Measurements from ENCODE around the gene RPL35. TPM values are rescaled to one million over a fixed set of nuclear protein-coding genes. Genes with fewer than 3 reads are reported as not detected.
"Not testable (repeated sequence)": the region's sequence is repeated elsewhere in the genome, so short reads cannot be mapped to it uniquely, and the experiment has no call there.

RPL35 gene
- total RNA-seq, 1 experiment from 2014 or later = 1,966 TPM

DNA sequence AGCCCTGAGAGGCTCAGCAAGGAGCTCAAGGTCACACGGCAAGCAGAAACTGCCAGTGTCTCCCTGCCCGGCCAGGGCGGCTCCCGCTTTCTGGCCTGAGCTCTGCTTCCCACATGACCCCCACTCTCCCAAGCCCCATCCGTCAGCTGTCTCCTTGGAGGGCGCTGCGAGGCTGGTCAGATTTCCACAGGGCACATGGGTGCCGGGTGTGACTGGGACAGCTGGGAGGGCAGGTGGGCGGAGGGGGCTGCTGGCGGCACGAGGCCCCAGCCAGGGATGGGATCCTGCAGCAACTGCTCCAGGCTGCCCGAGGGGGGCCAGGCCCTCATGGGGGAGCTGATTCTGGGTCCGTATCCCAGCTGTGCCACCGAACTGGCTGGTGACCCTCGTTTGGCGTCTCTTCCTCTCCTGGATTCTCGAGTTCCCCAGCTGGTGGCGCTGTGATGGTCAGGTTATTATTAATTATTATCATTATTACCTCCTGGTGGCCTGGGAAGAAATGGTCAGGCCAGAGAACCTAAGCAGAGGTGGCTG lies 21.4 kb downstream of the RPL35 start:
- Mint-ChIP-seq H3K4me3 (ENCODE audit: unreplicated experiment) (no peak overlapping the region), H3K9me3 (ENCODE audit: unreplicated experiment) (no peaks in the 10 kb centered on the region), H3K27ac (ENCODE audit: low read depth, unreplicated experiment) (no peak overlapping the region), H3K36me3 (ENCODE audit: insufficient read depth, unreplicated experiment) (no peaks in the 10 kb centered on the region), H3K27me3 (ENCODE audit: insufficient read depth, unreplicated experiment) (no peaks in the 10 kb centered on the region), H3K4me1 (ENCODE audit: insufficient read depth, unreplicated experiment) (peaks cover 5% of the 10 kb centered on the region)
- BruUV-seq (replicated peaks) = no TSS peak
- no peak for DNase-seq (ENCODE audit: unreplicated experiment)
- ChIA-PET POLR2A (interaction anchor here (2.1 kb wide), 1 partner anchor 22 kb away, joined by 6 read pairs; no protein-coding TSS in a partner anchor), CTCF (interaction anchor here (0.6 to 29.4 kb wide), 10 partner anchors 13 to 408 kb away, joined by 3 to 927 read pairs (median 4); partner anchors contain the start of genes NR6A1, OLFML2A and WDR38)
- intact Hi-C loops (cut with micrococcal nuclease) = no loop called here
- TF ChIP-seq, protein P1, sequence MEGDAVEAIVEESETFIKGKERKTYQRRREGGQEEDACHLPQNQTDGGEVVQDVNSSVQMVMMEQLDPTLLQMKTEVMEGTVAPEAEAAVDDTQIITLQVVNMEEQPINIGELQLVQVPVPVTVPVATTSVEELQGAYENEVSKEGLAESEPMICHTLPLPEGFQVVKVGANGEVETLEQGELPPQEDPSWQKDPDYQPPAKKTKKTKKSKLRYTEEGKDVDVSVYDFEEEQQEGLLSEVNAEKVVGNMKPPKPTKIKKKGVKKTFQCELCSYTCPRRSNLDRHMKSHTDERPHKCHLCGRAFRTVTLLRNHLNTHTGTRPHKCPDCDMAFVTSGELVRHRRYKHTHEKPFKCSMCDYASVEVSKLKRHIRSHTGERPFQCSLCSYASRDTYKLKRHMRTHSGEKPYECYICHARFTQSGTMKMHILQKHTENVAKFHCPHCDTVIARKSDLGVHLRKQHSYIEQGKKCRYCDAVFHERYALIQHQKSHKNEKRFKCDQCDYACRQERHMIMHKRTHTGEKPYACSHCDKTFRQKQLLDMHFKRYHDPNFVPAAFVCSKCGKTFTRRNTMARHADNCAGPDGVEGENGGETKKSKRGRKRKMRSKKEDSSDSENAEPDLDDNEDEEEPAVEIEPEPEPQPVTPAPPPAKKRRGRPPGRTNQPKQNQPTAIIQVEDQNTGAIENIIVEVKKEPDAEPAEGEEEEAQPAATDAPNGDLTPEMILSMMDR (IDR thresholded peaks at IDR 0.05; ENCODE audit: unreplicated experiment) = peak; percentile 28

DNA sequence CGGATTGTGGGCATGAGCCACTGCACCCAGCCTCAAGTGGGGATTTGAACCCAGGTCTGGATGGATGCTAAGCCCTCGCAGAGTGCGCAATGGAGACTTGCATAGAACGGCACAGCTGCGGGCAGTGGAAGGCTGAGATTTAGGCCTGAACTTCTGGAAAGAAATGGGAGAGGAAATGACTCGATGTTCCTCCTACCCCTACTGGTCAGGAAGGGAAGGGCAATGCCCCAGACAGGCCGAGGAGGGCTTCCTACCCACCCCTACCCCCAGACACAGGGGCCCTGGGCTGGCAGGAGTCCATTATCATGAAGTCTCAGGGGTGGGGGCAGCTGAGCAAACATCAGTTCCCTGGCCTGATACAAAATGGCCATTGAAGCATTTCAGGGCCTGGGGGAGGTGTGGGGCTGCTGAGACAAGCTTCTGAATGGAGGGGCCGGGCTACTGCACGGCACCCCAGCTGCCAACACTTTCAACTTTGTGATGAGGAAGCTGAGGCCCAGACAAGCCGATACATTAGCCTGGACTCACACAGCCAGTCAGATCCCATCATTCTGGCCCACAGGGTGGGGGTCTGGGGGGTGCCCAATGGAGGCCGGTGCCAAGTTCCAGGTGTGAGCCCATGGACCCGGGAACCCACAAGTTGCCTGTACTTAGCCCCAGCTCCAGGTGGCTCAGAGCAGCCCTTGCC lies 22.0 kb downstream of the RPL35 start:
- Mint-ChIP-seq H3K27me3 (ENCODE audit: insufficient read depth, unreplicated experiment) (no peaks in the 10 kb centered on the region), H3K27ac (ENCODE audit: low read depth, unreplicated experiment) (no peak overlapping the region), H3K9me3 (ENCODE audit: unreplicated experiment) (no peaks in the 10 kb centered on the region), H3K4me1 (ENCODE audit: insufficient read depth, unreplicated experiment) (peaks cover 11% of the 10 kb centered on the region), H3K36me3 (ENCODE audit: insufficient read depth, unreplicated experiment) (no peaks in the 10 kb centered on the region), H3K4me3 (ENCODE audit: unreplicated experiment) (no peak overlapping the region)
- intact Hi-C loops (cut with micrococcal nuclease) = loop anchor here (5.0 kb wide), 1 partner anchor 67 kb away; the partner anchor contains the start of gene NR6A1
- CTCF ChIA-PET = interaction anchor here (0.6 to 29.4 kb wide), 10 partner anchors 9 to 407 kb away, joined by 3 to 927 read pairs (median 4); partner anchors contain the start of genes NR6A1, OLFML2A and WDR38
- POLR2A ChIA-PET = interaction anchor here (2.1 kb wide), 1 partner anchor 21 kb away, joined by 6 read pairs; no protein-coding TSS in a partner anchor
- no peak for DNase-seq (ENCODE audit: unreplicated experiment)
- TF ChIP-seq, protein P1 (IDR thresholded peaks at IDR 0.05; ENCODE audit: unreplicated experiment) = peak; percentile 27
- BruUV-seq (replicated peaks) = no TSS peak

DNA sequence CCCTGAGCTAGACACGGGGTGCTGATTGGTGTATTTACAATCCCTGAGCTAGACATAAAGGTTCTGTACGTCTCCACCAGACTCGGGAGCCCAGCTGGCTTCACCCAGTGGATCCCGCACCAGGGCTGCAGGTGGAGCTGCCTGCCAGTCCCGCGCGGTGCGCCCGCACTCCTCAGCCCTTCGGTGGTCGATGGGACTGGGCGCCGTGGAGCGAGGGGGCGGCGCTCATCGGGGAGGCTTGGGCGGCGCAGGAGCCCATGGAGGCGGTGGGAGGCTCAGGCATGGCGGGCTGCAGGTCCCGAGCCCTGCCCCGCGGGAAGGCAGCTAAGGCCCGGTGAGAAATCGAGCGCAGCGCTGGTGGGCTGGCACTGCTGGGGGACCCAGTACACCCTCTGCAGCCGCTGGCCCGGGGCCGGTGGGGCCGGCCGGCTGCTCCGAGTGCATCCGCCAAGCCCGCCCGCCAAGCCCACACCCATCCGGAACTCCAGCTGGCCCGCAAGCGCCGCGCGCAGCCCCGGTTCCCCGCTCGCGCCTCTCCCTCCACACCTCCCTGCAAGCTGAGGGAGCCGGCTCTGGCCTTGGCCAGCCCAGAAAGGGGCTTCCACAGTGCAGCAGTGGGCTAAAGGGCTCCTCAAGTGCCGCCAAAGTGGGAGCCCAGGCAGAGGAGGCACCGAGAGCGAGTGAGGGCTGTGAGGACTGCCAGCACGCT lies 23.0 kb downstream of the RPL35 start:
- H3K27me3 Mint-ChIP-seq (ENCODE audit: insufficient read depth, unreplicated experiment); H3K4me3 Mint-ChIP-seq (ENCODE audit: unreplicated experiment); H3K27ac Mint-ChIP-seq (ENCODE audit: low read depth, unreplicated experiment); DNase-seq (ENCODE audit: unreplicated experiment); H3K36me3 Mint-ChIP-seq (ENCODE audit: insufficient read depth, unreplicated experiment); H3K9me3 Mint-ChIP-seq (ENCODE audit: unreplicated experiment); BruUV-seq (replicated peaks): not testable (repeated sequence)
- ChIA-PET POLR2A (interaction anchor here (1.2 to 2.1 kb wide), 2 partner anchors 15 to 20 kb away, joined by 3 to 6 read pairs; partner anchors contain the start of gene WDR38), CTCF (interaction anchor here (0.6 to 29.4 kb wide), 8 partner anchors 10 to 64 kb away, joined by 3 to 927 read pairs (median 4); partner anchors contain the start of genes NR6A1, OLFML2A and WDR38)
- peaks cover 18% of the 10 kb centered on the region for H3K4me1 Mint-ChIP-seq (ENCODE audit: insufficient read depth, unreplicated experiment)
- intact Hi-C loops (cut with micrococcal nuclease) = loop anchor here (5.0 kb wide), 1 partner anchor 66 kb away; the partner anchor contains the start of gene NR6A1

DNA sequence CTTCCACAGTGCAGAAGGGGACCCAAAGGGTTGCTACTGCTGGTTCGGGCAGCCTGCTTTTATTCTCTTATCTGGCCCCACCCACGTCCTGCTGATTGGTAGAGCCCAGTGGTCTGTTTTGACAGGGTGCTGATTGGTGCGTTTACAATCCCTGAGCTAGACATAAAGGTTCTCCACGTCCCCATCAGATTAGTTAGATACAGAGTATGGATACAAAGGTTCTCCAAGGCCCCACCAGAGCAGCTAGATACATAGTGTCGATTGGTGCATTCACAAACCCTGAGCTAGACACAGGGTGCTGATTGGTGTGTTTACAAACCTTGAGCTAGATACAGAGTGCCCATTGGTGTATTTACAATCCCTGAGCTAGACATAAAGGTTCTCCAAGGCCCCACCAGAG lies 23.6 kb downstream of the RPL35 start:
- H3K4me3 Mint-ChIP-seq (ENCODE audit: unreplicated experiment); BruUV-seq (replicated peaks); H3K27me3 Mint-ChIP-seq (ENCODE audit: insufficient read depth, unreplicated experiment); DNase-seq (ENCODE audit: unreplicated experiment); H3K27ac Mint-ChIP-seq (ENCODE audit: low read depth, unreplicated experiment); H3K9me3 Mint-ChIP-seq (ENCODE audit: unreplicated experiment); H3K36me3 Mint-ChIP-seq (ENCODE audit: insufficient read depth, unreplicated experiment): not testable (repeated sequence)
- ChIA-PET CTCF (interaction anchor here (1.0 to 29.4 kb wide), 7 partner anchors 15 to 63 kb away, joined by 3 to 927 read pairs (median 5); partner anchors contain the start of genes NR6A1, OLFML2A and WDR38), POLR2A (interaction anchor here (1.2 kb wide), 1 partner anchor 15 kb away, joined by 3 read pairs; the partner anchor contains the start of gene WDR38)
- intact Hi-C loops (cut with micrococcal nuclease) = loop anchor here (5.0 kb wide), 1 partner anchor 66 kb away; the partner anchor contains the start of gene NR6A1
- H3K4me1 Mint-ChIP-seq (ENCODE audit: insufficient read depth, unreplicated experiment) = peaks cover 18% of the 10 kb centered on the region
